ENCODE measurements around the gene HSPA1A. TPM values are rescaled to one million over a fixed set of nuclear protein-coding genes. Genes with fewer than 3 reads are reported as not detected.

Gene HSPA1A
- 0.22 and 0.41 TPM in 2 replicates for total RNA-seq (2014; rRNA removed; shearing (Covaris generic))
- total RNA-seq (2022): 0.81 and 2.2 TPM in 2 replicates
- Bru-seq, nascent RNA: percentile 27 among the genes with signal in this experiment
- percentile 17 among the genes with signal in this experiment for BruChase-seq, experiment 1, labeled RNA remaining after a 6-hour chase
- BruChase-seq, experiment 2, labeled RNA remaining after a 2-hour chase: percentile 34 among the genes with signal in this experiment
- long read RNA-seq: 0 reads

DNA sequence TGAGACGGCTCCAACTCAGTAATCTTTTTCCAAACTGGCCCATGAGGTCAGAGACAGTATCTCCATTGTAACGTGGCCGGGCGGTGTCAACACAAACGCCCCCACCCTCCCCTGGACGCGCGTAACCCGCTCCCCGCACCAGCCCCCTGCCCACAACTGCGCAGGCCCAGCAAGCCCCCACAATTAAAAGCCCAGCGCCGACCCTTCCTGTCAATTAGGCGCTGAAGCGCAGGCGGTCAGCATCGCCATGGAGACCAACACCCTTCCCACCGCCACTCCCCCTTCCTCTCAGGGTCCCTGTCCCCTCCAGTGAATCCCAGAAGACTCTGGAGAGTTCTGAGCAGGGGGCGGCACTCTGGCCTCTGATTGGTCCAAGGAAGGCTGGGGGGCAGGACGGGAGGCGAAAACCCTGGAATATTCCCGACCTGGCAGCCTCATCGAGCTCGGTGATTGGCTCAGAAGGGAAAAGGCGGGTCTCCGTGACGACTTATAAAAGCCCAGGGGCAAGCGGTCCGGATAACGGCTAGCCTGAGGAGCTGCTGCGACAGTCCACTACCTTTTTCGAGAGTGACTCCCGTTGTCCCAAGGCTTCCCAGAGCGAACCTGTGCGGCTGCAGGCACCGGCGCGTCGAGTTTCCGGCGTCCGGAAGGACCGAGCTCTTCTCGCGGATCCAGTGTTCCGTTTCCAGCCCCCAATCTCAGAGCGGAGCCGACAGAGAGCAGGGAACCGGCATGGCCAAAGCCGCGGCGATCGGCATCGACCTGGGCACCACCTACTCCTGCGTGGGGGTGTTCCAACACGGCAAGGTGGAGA is at the start of gene HSPA1A, which contains the start of gene HSPA1L:
TSS of gene HSPA1A (plus strand) at position 519 of the 814 bp plus-strand sequence. CDS start at position 733, 214 bp downstream.
TSS of gene HSPA1L (minus strand) at position 259 of the 814 bp plus-strand sequence. CDS start 3,311 bp downstream, outside the sequence.
- Histone ChIP-seq H3K4me1 (ENCODE audit: insufficient read depth, low read length, poor library complexity, severe bottlenecking) (peaks cover 13% of the 10 kb centered on the region), H4K20me1 (ENCODE audit: insufficient read depth, low read length) (no peaks in the 10 kb centered on the region), H3K4me3 (ENCODE audit: low read depth, low read length, poor library complexity, severe bottlenecking) (no peak within 1 kb of the TSS), H2AFZ (ENCODE audit: low read length) (no peak within 1 kb of the TSS), H3K9me3 (ENCODE audit: low read length) (no peaks in the 10 kb centered on the region), H3K36me3 (ENCODE audit: insufficient read depth, low read length) (no peaks in the 10 kb centered on the region), H3K79me2 (ENCODE audit: insufficient read depth, low read depth, low read length) (no peaks in the 10 kb centered on the region), H3K4me2 (ENCODE audit: low read length) (no peak within 1 kb of the TSS), H3K9me2 (ENCODE audit: insufficient read depth, low read length) (no peaks in the 10 kb centered on the region), H3K27ac (ENCODE audit: low read depth, low read length, poor library complexity, severe bottlenecking) (no peak within 1 kb of the TSS)
- ChIA-PET CTCF (ENCODE audit: unreplicated experiment) (no interaction called here), POLR2A (interaction anchor here (0.8 kb wide), 2 partner anchors 9 to 313 kb away, joined by 3 to 4 read pairs; partner anchors contain the start of gene LSM2)
- no peak for DNase-seq (ENCODE audit: low spot score)
- TF ChIP-seq EZH2phosphoT487 (IDR thresholded peaks at IDR 0.05; ENCODE audit: borderline replicate concordance, low read depth, low read length): no peak
- TF ChIP-seq, protein P1, sequence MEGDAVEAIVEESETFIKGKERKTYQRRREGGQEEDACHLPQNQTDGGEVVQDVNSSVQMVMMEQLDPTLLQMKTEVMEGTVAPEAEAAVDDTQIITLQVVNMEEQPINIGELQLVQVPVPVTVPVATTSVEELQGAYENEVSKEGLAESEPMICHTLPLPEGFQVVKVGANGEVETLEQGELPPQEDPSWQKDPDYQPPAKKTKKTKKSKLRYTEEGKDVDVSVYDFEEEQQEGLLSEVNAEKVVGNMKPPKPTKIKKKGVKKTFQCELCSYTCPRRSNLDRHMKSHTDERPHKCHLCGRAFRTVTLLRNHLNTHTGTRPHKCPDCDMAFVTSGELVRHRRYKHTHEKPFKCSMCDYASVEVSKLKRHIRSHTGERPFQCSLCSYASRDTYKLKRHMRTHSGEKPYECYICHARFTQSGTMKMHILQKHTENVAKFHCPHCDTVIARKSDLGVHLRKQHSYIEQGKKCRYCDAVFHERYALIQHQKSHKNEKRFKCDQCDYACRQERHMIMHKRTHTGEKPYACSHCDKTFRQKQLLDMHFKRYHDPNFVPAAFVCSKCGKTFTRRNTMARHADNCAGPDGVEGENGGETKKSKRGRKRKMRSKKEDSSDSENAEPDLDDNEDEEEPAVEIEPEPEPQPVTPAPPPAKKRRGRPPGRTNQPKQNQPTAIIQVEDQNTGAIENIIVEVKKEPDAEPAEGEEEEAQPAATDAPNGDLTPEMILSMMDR (conservative IDR thresholded peaks at IDR 0.05; ENCODE audit: low read length): no peak
- intact Hi-C loops (cut with micrococcal nuclease; ENCODE audit: unreplicated experiment): loop anchor here (10.0 kb wide), 1 partner anchor 1580 kb away; the partner anchor contains the start of gene KIFC1
- no TSS peak for BruUV-seq (replicated peaks)

DNA sequence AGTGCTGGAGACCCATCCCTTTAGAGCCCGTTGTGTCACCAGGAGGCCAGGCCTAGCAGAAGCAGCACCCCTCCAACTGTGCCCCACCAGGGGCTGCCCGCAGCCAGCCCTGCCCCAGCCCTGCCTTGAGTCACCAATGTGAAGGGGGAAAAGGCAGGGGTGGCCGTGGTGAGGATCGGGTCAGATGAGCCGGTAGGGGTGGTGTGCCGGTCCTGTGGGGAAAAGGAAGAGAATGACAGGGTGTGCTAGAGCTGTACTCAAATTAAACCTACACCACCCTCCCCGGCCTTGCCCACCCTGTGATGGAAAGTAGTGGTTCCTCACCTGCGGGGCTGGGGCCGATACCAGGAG is 49.8 kb upstream of the HSPA1A start:
- no peak overlapping the region for H3K4me2 ChIP-seq (ENCODE audit: low read length)

More for the DNA sequence above, 49.8 kb upstream of the HSPA1A start:
- no peaks in the 10 kb centered on the region for H3K9me2 ChIP-seq (ENCODE audit: insufficient read depth, low read length)
- no TSS peak for BruUV-seq (replicated peaks)
- no peak overlapping the region for H3K4me3 ChIP-seq (ENCODE audit: low read depth, low read length, poor library complexity, severe bottlenecking)
- POLR2A ChIA-PET: interaction anchor here (1.2 kb wide), 1 partner anchor 25 kb away, joined by 3 read pairs; the partner anchor contains the start of gene MSH5
- CTCF ChIA-PET (ENCODE audit: unreplicated experiment): no interaction called here
- no peak for DNase-seq (ENCODE audit: low spot score)
- H3K4me1 ChIP-seq (ENCODE audit: insufficient read depth, low read length, poor library complexity, severe bottlenecking): no peaks in the 10 kb centered on the region
- peaks cover 53% of the 10 kb centered on the region for H3K36me3 ChIP-seq (ENCODE audit: insufficient read depth, low read length)
- H3K79me2 ChIP-seq (ENCODE audit: insufficient read depth, low read depth, low read length): no peaks in the 10 kb centered on the region
- H4K20me1 ChIP-seq (ENCODE audit: insufficient read depth, low read length): no peaks in the 10 kb centered on the region
- H3K27ac ChIP-seq (ENCODE audit: low read depth, low read length, poor library complexity, severe bottlenecking): no peak overlapping the region
- intact Hi-C loops (cut with micrococcal nuclease; ENCODE audit: unreplicated experiment): no loop called here
- no peaks in the 10 kb centered on the region for H3K9me3 ChIP-seq (ENCODE audit: low read length)
- no peak overlapping the region for H2AFZ ChIP-seq (ENCODE audit: low read length)
- TF ChIP-seq, protein P1 (conservative IDR thresholded peaks at IDR 0.05; ENCODE audit: low read length): no peak
- TF ChIP-seq EZH2phosphoT487 (IDR thresholded peaks at IDR 0.05; ENCODE audit: borderline replicate concordance, low read depth, low read length): no peak

All from OCI-LY7 (cell line).